Fibroblast of lung (primary cell): Measurements from ENCODE around the gene ANO6.

Experiments
- CTCF ChIP-seq, 2 donors: IDR thresholded peaks in 1 of 2; conservative IDR thresholded peaks in 1 of 2; 1 replicate in 1 of 2; 2 replicates in 1 of 2; pipeline ENCODE4 v1.5.1; 2011 to 2012; ENCODE audit warnings: low read length in 2 of 2, control low read depth in 1 of 2, inconsistent platforms in 1 of 2, low read depth in 1 of 2, mild to moderate bottlenecking in 1 of 2
- EZH2 ChIP-seq: IDR thresholded peaks from 2 replicates; pipeline ENCODE4 v1.5.1; 2012; ENCODE audit warnings: low read length, control low read depth, mild to moderate bottlenecking; ENCODE audit errors: missing control alignments

- TF ChIP-seq CTCF (conservative IDR thresholded peaks at IDR 0.05 in 1 of 2, IDR thresholded peaks at IDR 0.05 in 1 of 2; ENCODE audit: low read depth in 1 of 2, low read length in 2 of 2) (no peak), EZH2 (no peak)
These were observed 192.3 kb downstream of the ANO6 start for GRCh38 chr12:45407981-45408728.
